NOMO-1 treated with dmso at 0.1 percent for 144 hours (cell line): ENCODE data around the gene DAPK3.
"Not testable (repeated sequence)": the region's sequence is repeated elsewhere in the genome, so short reads cannot be mapped to it uniquely, and the experiment has no call there.

Source experiments
- DNase-seq: peaks from one replicate; lab custom pipeline; 2025; ENCODE audit not compliant: unreplicated experiment; lab: John Stamatoyannopoulos, UW

Gene DAPK3

GRCh38 chr19:3970808-3971598 lies at the start of gene DAPK3:
Gene DAPK3 (minus strand): TSS chr19:3971099. CDS start chr19:3969735, 1,364 bp downstream.
- DNase-seq: peak; percentile 99

GRCh38 chr19:4019578-4019977 lies 48.7 kb upstream of the DAPK3 start:
- no peak for DNase-seq

GRCh38 chr19:4018775-4019504 lies 48.0 kb upstream of the DAPK3 start:
- DNase-seq: no peak

- no peak for DNase-seq
Measured at GRCh38 chr19:4018140-4018613, 47.3 kb upstream of the DAPK3 start.

- no peak for DNase-seq
Measured at GRCh38 chr19:4016903-4017638, 46.2 kb upstream of the DAPK3 start.

DNA sequence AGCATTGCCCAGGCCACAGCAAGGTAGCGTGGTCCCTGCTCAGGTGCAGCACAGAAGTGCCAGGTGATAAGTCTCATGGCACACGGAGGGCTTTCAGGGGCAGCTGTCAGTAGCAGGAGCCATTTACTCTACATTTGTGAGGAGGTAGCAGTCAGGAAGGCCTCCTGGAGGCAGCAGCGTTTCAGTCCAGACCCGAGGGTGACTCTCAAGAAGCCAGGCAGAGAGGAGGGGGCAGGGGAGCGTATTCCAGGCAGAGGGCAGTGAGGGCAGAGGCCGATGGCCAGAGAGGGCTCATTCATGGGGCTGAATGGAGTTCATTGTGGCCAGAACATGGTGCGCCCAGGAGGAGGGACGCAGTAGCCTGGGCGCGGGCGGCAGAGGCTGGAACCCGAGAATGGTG lies 45.6 kb upstream of the DAPK3 start:
- no peak for DNase-seq

GRCh38 chr19:4015705-4016402 lies 45.0 kb upstream of the DAPK3 start:
- no peak for DNase-seq

DNA sequence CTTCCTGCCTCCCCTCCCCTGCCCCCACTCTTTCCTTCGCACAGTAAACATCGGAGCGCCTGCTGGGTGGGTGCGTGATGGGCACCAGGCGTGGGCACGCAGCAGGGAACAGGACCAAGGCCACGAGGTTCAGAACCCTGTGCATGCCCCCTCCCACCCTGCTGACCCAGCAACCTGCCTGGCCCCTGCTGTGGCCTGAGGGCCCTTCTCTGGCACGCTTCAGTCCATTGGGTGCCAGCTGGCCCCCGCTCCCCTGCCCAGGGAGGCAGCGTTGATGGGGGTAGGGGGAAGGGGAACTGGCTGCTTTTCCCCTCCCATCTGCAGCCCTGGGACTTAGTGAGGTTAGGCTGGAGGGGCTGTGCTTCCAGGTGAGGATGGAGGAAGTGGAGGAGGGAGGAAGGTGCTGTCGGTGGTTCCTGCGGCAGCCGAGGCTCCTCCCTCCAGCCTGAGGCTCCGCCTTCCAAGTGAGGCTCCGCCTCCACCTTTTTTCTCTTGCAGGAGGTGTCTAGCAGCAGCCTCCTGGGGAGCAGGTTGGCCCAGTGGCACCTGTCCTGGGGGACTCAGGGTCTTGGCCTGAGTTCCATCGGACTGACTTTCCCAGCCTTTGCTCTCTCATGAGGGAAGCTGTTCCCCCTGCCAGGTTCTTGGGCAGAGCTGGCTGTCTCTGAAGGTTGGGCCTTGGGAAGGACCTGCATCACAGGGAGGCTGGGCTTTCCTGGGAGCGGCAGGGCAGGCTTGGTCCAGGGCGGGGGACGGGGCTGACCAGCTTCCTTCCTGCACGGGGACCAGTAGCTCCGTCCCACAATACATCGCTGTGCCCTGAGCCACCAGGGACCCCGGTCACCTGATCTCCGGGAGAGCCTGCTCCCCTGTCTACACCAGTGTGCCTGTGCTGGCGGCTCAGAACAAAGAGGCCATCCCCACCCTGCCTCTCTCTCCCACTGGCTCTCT lies 43.9 kb upstream of the DAPK3 start:
- DNase-seq: no peak

DNA sequence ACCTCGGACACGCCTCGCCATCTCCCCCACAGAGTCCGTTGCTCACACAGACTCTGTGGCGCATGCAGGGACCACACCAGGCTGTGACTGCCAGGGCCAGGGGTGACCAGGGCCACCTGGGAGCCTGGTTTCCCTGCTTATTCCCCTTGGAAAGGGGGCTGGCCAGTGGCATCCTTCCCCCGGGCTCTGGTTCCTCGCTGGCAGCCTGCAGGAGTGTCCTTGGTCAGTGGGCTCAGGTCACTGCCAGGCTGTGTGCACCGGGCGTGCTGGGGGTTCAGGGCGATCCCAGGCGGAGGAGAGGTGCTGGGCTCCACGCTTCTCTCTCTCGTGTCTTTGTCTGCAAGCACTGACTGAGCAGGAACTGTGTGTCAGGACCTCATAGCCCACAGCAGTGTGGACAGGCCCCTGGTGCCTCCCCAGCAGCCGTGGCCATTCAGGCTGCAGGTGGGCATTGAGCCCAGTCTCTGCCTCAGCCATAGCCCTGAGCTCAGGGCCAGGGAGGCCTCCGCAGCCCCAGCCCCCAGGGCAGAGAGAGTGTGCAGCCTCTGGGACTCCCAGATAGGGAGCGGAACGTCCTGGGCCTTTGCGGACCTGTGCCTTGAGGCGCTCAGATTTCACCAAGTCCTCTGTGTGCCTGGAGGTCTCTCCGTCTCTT lies 43.1 kb upstream of the DAPK3 start:
- DNase-seq: no peak

DNA sequence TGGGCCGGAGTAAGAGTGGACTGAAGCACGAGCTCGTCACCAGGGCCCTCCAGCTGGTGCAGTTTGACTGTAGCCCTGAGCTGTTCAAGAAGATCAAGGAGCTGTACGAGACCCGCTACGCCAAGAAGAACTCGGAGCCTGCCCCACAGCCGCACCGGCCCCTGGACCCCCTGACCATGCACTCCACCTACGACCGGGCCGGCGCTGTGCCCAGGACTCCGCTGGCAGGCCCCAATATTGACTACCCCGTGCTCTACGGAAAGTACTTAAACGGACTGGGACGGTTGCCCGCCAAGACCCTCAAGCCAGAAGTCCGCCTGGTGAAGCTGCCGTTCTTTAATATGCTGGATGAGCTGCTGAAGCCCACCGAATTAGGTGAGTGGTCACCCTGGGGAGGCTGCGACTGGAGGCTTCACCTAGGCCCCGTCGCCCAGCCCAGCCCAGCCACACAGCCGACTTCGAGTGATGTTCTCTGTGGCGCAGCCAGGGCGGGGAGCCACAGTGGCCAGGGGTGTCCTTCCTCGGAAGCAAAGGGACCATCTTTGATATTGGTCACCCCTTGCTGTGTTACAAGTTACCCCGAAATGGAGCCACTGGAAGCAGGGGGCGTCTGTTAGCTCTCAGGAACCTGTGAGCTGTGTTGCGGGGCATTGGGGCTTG lies 42.2 kb upstream of the DAPK3 start:
- DNase-seq: no peak

- DNase-seq: no peak
Measured at GRCh38 chr19:4012092-4012974, 41.4 kb upstream of the DAPK3 start.

DNA sequence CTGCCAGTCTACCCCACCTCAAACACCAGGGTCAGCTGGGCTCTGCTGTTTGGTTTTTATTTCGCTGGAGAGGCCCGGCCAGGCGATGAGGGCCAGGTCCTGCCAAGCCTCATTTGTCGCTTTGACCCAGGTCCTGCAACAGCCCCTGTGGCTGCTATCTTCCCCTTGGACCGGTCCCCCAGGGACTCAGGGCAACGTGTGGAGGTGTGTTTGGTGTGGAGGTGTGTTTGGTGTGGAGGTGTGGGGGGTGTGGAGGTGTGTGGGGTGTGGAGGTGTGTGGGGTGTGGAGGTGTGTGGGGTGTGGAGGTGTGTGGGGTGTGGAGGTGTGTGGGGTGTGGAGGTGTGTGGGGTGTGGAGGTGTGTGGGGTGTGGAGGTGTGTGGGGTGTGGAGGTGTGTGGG lies 40.5 kb upstream of the DAPK3 start:
- not testable (repeated sequence) for DNase-seq

- DNase-seq: no peak
Measured at GRCh38 chr19:4010808-4011110, 39.9 kb upstream of the DAPK3 start.

GRCh38 chr19:4009990-4010807 lies 39.3 kb upstream of the DAPK3 start:
- DNase-seq: no peak

- DNase-seq: no peak
Measured at GRCh38 chr19:4007836-4008539, 37.1 kb upstream of the DAPK3 start.

DNA sequence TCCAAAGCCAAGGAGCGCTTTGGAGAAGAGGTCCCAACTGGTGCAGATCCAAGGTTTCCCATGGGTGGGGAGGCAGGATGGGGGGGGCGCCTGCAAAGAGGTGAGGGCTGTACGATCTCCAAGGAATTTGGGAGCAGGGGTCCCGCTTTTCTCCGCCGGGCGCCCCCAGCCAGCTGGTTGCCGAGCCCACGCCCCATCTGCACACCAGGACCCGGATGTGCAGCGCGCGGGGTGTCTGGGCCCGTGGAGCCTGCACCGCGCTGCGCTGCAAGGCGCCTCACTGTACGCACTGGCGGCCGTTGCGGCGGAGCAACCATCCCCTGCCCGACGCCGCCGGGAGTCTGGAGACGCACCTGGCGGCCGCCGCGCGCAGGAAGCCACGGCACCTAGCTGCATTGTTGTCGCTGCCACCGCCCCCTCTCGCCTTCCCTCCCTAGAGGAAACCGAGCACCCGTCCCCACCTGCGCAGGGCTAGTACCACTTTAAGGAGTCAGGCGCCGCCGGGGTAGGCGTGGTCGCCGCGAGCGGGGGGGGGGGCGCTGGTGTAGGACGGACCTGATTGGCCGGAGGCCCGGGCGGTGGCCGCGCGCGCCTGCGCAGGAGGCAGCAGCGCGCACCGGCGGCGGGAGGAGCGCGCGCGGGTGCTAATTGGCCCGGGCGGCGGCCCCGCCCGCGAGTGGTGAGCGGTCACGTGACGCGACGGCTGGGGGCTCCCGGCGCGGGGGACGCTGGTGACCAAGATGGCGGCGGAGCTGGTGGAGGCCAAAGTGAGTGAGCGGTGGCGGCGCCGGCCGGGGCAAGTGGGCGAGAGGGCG lies 36.3 kb upstream of the DAPK3 start, which contains the start of gene PIAS4:
Gene PIAS4 (plus strand): TSS at position 716 of the 815 bp plus-strand sequence. CDS start 25 bp downstream, at position 741.
- peak; percentile 90 for DNase-seq
